NCI-H774 (cell line): ENCODE results near the gene OR8D4.
"Not testable (repeated sequence)": the region's sequence is repeated elsewhere in the genome, so short reads cannot be mapped to it uniquely, and the experiment has no call there.

Source experiments
- DNase-seq: peaks from one replicate; lab custom pipeline; 2025; lab: John Stamatoyannopoulos, UW

The OR8D4 gene

GRCh38 chr11:123901867-123902266 lies at the start of gene OR8D4:
Gene OR8D4, plus strand, starts transcription at chr11:123902167. Its CDS starts 4,265 bp downstream, at chr11:123906432.
- DNase-seq, result no peak

- DNase-seq, result no peak
These were observed 49.6 kb upstream of the OR8D4 start for GRCh38 chr11:123852321-123852720.

- no peak for DNase-seq
These were observed 48.9 kb upstream of the OR8D4 start for GRCh38 chr11:123853038-123853437.

- no peak for DNase-seq
These were observed 45.5 kb upstream of the OR8D4 start for GRCh38 chr11:123856444-123856843.

- DNase-seq, result no peak
These were observed 42.2 kb upstream of the OR8D4 start for GRCh38 chr11:123859731-123860130.

- not testable (repeated sequence) for DNase-seq
These were observed 36.7 kb upstream of the OR8D4 start for GRCh38 chr11:123865293-123865692.

- not testable (repeated sequence) for DNase-seq
These were observed 34.2 kb upstream of the OR8D4 start for GRCh38 chr11:123867795-123868194.

GRCh38 chr11:123880912-123881311 lies 21.1 kb upstream of the OR8D4 start:
- DNase-seq, result no peak

GRCh38 chr11:123885570-123885969 lies 16.4 kb upstream of the OR8D4 start, which contains the start of gene TMEM225:
Gene TMEM225, minus strand, starts transcription at chr11:123885670. Its CDS starts 245 bp downstream, at chr11:123885425.
- no peak for DNase-seq

GRCh38 chr11:123892031-123892430 lies 9.9 kb upstream of the OR8D4 start:
- no peak for DNase-seq

- DNase-seq, result no peak
These were observed 2.2 kb upstream of the OR8D4 start for GRCh38 chr11:123899792-123900191.

GRCh38 chr11:123903932-123904331 lies 2.0 kb downstream of the OR8D4 start:
- no peak for DNase-seq

- DNase-seq, result no peak
These were observed 3.0 kb downstream of the OR8D4 start for GRCh38 chr11:123904932-123905331.

GRCh38 chr11:123905826-123906225 lies 3.9 kb downstream of the OR8D4 start:
- no peak for DNase-seq

- no peak for DNase-seq
These were observed 19.0 kb downstream of the OR8D4 start for GRCh38 chr11:123920943-123921342.

GRCh38 chr11:123924027-123924426 lies 22.1 kb downstream of the OR8D4 start:
- no peak for DNase-seq

GRCh38 chr11:123939317-123939716 lies 37.4 kb downstream of the OR8D4 start, which contains the start of gene OR4D5:
Gene OR4D5, plus strand, starts transcription at chr11:123939617. Its CDS starts 0 bp downstream, at chr11:123939617.
- no peak for DNase-seq

GRCh38 chr11:123942413-123942812 lies 40.4 kb downstream of the OR8D4 start:
- DNase-seq, result no peak

- DNase-seq, result no peak
These were observed 41.8 kb downstream of the OR8D4 start, which contains the start of gene OR6T1 for GRCh38 chr11:123943738-123944137. Gene OR6T1, minus strand, starts transcription at chr11:123943838. Its CDS starts 0 bp downstream, at chr11:123943838.

GRCh38 chr11:123945132-123945531 lies 43.2 kb downstream of the OR8D4 start:
- no peak for DNase-seq

GRCh38 chr11:123956752-123957151 lies 54.8 kb downstream of the OR8D4 start:
- no peak for DNase-seq
